GM21423 (cell line): ENCODE data around the gene HSPB6.

ENCODE experiments used
- ATAC-seq: cut with Tn5 transposase; IDR thresholded peaks from one replicate; pipeline ENCODE4 v1.9.1; 2021; ENCODE audit warnings: mild to moderate bottlenecking, moderate library complexity; ENCODE audit not compliant: unreplicated experiment

HSPB6 gene

DNA sequence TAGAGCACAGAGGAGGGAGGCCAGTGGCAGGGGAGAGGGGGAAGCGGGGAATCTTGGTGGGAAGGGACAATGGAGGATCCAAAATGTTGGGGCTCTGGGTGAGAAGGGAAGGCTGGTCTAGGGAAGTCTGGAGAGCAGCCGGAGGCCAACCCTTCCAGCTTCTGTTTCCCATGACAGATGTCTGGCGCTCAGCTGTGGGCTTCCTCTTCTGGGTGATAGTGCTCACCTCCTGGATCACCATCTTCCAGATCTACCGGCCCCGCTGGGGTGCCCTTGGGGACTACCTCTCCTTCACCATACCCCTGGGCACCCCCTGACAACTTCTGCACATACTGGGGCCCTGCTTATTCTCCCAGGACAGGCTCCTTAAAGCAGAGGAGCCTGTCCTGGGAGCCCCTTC lies 10.3 kb downstream of the HSPB6 start:
- ATAC-seq, result no peak

GRCh38 chr19:35746087-35746462 lies 10.8 kb downstream of the HSPB6 start:
- ATAC-seq, result no peak

DNA sequence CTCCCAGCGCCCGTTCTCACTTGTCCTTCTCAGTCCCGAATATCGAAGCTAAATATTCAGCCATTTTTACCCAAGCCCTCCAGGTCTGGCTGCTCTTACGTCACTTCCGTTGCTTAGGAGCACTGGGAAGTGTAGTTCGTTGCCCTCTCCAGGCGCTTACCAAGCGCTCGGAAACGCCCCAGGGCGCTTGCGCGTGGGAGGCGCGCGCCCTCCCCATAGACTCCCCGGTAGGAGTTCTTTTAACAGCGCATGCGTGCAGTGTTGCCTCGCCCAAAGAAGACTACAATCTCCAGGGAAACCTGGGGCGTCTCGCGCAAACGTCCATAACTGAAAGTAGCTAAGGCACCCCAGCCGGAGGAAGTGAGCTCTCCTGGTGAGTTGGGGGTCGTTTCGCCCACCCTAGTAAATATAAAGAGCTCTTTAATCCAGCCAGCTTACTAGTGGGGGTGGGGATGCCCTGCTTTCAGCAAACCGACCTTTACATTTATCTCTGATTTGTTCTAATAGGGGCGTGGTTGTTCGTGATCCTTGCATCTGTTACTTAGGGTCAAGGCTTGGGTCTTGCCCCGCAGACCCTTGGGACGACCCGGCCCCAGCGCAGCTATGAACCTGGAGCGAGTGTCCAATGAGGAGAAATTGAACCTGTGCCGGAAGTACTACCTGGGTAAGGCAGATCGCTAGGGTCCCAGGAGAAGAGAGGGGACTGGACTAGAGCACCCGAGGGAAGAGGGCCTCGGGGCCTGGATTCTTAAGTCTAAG lies 11.3 kb downstream of the HSPB6 start, which contains the start of the genes PSENEN and U2AF1L4:
Gene PSENEN, plus strand, starts transcription at position 324 of the 759 bp plus-strand sequence. Its CDS starts 280 bp downstream, at position 604.
Gene U2AF1L4, minus strand, starts transcription at position 91 of the 759 bp plus-strand sequence. Its CDS starts 27 bp downstream, at position 64.
- ATAC-seq, result peak; percentile 36

GRCh38 chr19:35744430-35745327 lies 12.2 kb downstream of the HSPB6 start:
- ATAC-seq, result peak; percentile 33

GRCh38 chr19:35743640-35744429 lies 13.0 kb downstream of the HSPB6 start:
- no peak for ATAC-seq

DNA sequence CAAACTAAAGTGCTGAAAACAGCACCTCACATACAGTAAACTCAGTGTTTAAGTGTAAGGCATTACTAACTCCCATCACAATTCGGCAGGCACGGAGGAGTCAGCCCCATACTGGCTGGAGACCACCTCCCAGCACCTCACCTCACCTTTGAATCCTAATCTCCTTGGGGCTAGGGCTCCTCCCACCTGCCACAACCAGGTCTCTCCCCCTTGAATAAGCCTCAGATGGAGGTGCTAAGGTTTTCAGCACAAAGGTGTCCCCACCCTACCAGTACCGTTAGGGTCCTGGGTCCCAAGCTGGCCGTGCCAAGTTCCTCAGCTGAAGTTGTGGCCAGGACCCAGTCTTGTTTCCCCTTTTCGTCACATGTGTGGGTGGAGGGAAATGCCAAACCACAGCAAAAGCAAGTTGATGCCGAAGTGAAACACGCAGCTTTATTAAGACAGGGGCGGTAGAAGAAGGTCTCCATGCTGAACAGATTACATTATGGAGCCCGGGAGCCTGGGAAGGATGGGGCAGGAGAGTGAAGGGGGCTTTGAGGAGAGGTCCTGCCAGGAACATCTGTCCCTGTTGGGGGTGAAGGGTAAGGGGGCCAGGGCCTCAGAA lies 14.6 kb downstream of the HSPB6 start, which contains the start of gene IGFLR1:
Gene IGFLR1, minus strand, starts transcription at position 332 of the 604 bp plus-strand sequence. CDS start 1,272 bp downstream, outside the sequence.
- ATAC-seq, result no peak

- ATAC-seq, result no peak
These were observed 15.7 kb downstream of the HSPB6 start for GRCh38 chr19:35741203-35741515.

GRCh38 chr19:35740423-35741202 lies 16.2 kb downstream of the HSPB6 start:
- peak; percentile 50 for ATAC-seq

GRCh38 chr19:35740108-35740422 lies 16.8 kb downstream of the HSPB6 start:
- peak; percentile 8 for ATAC-seq

DNA sequence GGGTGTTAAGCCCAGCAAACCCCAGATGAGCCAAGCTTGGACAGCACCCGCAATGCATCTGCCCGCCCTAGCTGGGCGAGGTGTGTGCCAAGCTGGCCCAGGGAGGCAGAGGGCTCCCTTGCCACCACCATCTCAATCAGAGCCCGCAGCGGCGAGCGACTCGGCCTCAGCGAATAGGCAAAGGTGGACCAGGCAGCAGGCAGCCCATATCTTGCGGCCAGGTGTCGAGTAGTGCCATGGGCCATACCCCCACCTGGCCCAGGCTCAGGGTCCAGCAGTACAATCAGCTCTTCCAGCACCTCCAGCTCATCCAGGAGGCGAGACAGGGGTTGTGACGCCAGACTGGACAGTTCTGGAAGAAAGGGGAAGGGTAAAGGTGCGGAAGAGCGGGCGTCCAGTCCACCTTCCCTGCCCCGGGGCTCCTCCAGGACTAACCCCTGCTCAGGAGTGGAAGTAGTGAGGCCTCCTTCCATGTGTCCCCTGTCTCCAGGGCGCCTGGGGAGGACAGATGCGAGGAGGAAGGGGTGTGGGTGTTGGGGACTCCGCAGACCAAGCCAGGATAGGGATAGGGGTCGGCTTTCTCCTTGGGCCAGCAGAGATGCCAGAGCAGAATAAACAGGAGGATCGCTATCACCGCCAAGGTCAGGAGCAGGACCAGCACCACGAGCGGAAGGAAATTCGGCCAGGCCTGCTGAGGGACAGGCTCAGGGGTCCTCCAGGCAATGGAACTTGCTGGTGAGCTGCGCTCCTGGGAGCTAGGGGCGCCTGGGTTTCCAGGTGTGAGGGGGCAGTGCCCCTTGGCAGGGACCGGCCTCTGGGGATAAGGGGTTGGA lies 17.3 kb downstream of the HSPB6 start:
- ATAC-seq, result no peak

- ATAC-seq, result no peak
These were observed 18.0 kb downstream of the HSPB6 start for GRCh38 chr19:35738887-35739229.

GRCh38 chr19:35738021-35738886 lies 18.6 kb downstream of the HSPB6 start:
- ATAC-seq, result no peak

- ATAC-seq, result no peak
These were observed 19.6 kb downstream of the HSPB6 start for GRCh38 chr19:35736913-35737886.

DNA sequence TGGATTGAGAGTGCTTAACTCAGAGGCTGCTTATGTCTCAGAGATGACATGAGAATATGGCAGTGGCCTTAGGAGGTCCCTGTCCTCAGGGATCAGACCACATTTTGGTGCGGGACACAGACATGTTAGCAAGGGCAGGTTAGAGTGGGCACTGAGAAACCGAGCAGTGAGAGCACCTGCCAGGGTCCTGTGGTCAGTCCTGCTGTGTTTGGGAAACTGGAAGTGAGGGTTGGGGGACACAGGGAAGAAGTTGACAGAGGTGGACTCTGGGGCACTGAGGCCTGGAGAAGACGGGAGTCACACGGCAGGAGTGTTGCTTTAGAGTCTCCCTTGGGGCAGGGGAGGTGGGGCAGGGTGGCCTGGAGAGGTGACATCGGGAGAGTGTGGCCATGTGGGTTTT lies 21.9 kb downstream of the HSPB6 start:
- ATAC-seq, result no peak

DNA sequence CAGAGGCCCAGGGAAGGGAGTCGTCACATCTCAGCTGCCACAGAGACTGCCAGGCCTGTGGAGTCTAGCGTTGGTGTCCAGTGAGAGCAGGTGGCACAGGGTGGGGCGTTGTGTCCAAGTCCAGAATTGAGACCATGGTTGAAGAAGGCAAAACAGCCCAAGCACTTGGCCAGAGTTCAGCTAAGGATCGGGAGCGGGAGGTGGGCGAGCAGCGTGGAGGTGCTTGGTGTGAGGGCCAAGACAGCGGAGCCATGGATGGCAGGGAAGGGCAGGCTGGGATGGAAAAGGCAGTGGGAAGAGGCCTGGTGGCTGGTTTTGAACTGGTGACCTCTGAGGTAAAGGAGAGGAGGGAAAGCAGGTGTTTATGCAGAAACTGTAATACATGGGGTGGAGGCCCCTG lies 22.6 kb downstream of the HSPB6 start:
- ATAC-seq, result no peak

DNA sequence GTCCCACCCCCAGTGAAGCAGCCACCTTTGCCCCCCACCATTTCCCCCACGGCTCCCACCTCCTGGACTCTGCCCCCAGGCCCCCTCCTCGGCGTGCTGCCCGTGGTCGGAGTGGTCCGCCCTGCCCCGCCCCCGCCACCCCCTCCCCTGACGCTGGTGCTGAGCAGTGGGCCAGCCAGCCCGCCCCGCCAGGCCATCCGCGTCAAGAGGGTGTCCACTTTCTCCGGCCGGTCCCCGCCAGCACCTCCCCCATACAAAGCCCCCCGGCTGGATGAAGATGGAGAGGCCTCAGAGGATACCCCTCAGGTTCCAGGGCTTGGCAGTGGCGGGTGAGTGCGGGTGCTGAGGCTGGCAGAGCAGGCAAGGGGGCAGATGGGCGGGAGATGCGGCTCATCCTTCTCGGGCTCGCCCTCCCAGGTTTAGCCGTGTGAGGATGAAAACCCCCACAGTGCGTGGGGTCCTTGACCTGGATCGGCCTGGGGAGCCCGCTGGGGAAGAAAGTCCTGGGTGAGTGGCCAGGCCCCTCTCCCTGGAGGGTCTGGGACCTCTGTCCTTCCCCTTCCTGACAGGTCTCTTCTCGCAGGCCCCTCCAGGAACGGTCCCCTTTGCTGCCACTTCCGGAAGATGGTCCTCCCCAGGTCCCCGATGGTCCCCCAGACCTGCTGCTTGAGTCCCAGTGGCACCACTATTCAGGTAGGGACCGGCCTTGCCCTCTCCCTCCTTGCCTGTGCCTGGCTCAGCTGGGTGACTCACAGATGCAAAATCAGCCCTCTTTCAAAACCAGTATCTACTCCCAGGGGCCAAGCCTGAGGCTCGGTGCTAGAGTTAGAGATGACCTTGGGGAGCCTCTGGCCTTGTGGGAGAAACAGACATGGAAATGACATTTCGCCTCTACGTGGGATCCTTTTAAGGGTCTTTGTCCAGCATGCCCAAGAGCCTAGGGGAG lies 23.4 kb downstream of the HSPB6 start:
- no peak for ATAC-seq
